Sigmoid colon (tissue), 7 donors: ENCODE measurements around the gene RHCE. TPM values are rescaled to one million over a fixed set of nuclear protein-coding genes. Genes with fewer than 3 reads are reported as not detected.

Source experiments
- DNase-seq: peaks from one replicate; pipeline ENCODE4 v3.0.0-alpha.2; 2019
- H3K27ac ChIP-seq, 4 donors: fragments of 200-600 bp; sonication (generic); one replicate each; pipeline ENCODE4 v1.5.1; 2016 to 2019; ENCODE audit warnings: mild to moderate bottlenecking in 1 of 4
- H3K27me3 ChIP-seq, 3 donors: fragments of 200-600 bp; sonication (generic); one replicate each; pipeline ENCODE4 v1.5.1; 2019; ENCODE audit warnings: mild to moderate bottlenecking in 1 of 3
- H3K36me3 ChIP-seq, 4 donors: fragments of 200-600 bp; sonication (generic); one replicate each; pipeline ENCODE4 v1.5.1; 2016 to 2019
- H3K4me1 ChIP-seq, 4 donors: fragments of 200-600 bp; sonication (generic); one replicate each; pipeline ENCODE4 v1.5.1; 2017 to 2019
- H3K4me3 ChIP-seq, 4 donors: fragments of 200-600 bp; sonication (generic); one replicate each; pipeline ENCODE4 v1.5.1; 2017 to 2019; ENCODE audit warnings: mild to moderate bottlenecking in 2 of 4, moderate library complexity in 1 of 4
- H3K9me3 ChIP-seq, 4 donors: fragments of 200-600 bp in 3 of 4; sonication (generic) in 3 of 4; one replicate each; pipeline versions ENCODE4 v1.5.1 to v1.6.1; 2013 to 2019
- EP300 ChIP-seq, 4 donors: sonication (generic); formaldehyde crosslinking; IDR thresholded peaks; one replicate each; pipeline ENCODE4 v1.6.1; 2017; ENCODE audit warnings: antibody characterized with exemption in 4 of 4
- POLR2A ChIP-seq, 2 donors: fragments of 450-650 bp; IDR thresholded peaks; one replicate each; pipeline ENCODE4 v1.6.1; 2016; ENCODE audit warnings: antibody characterized with exemption in 2 of 2, mild to moderate bottlenecking in 2 of 2, moderate library complexity in 2 of 2
- POLR2AphosphoS5 ChIP-seq, 4 donors: sonication (generic); formaldehyde crosslinking; IDR thresholded peaks; one replicate each; pipeline ENCODE4 v1.6.1; 2017; ENCODE audit warnings: antibody characterized with exemption in 4 of 4
- WGBS, 2 donors: extraction: QIAGEN DNeasy Blood & Tissue Kit; methylation state at CpG; one replicate each; pipeline ENCODE4 v1.1.7; 2013; 5-methylcytosine and 5-hydroxymethylcytosine counted together
- intact Hi-C: fragments of 100-400 bp; cut with DNase I; formaldehyde crosslinking; loops from one replicate; pipeline ENCODE4 v1.15.1; 2023
- polyA plus RNA-seq, 3 donors: library from polyadenylated mRNA; stranded (reverse); fragments of 200-250 nt; gene quantifications; one replicate each; pipeline ENCODE4 v1.2.3, GENCODE V29; 2013
- total RNA-seq, 4 donors: library from RNA; depleted of rRNA; stranded (reverse); fragments of >200 nt; gene quantifications; one replicate each; pipeline ENCODE4 v1.1.0, GENCODE V29; 2016
- TF ChIP-seq, protein P1 (sequence below), 4 experiments: fragments of 450-650 bp in 3 of 4; fragments of 200-600 bp in 1 of 4; IDR thresholded peaks; one replicate each; pipeline ENCODE4 v1.5.1; 2016 to 2019; ENCODE audit warnings: antibody characterized with exemption in 4 of 4, mild to moderate bottlenecking in 3 of 4, moderate library complexity in 2 of 4
- donor health status: healthy with polysubstance abuse.
- donor health status: Bipolar disorder and iron deficiency.
- donor health status: healthy.

RHCE gene
- total and polyA plus RNA-seq, 7 donors: 0.07 to 0.83 (median 0.36) TPM; not detected in 4

- peak overlapping the region in 1 of 4 donors; percentile 10 for H3K27ac ChIP-seq
- no peak overlapping the region for H3K4me3 ChIP-seq
- intact Hi-C loops: no loop called here
- no peaks in the 10 kb centered on the region for H3K27me3 ChIP-seq
- H3K9me3 ChIP-seq: no peaks in the 10 kb centered on the region
- TF ChIP-seq EP300 (IDR thresholded peaks at IDR 0.05): no peak
- TF ChIP-seq POLR2AphosphoS5 (IDR thresholded peaks at IDR 0.05): no peak
- TF ChIP-seq, protein P1, sequence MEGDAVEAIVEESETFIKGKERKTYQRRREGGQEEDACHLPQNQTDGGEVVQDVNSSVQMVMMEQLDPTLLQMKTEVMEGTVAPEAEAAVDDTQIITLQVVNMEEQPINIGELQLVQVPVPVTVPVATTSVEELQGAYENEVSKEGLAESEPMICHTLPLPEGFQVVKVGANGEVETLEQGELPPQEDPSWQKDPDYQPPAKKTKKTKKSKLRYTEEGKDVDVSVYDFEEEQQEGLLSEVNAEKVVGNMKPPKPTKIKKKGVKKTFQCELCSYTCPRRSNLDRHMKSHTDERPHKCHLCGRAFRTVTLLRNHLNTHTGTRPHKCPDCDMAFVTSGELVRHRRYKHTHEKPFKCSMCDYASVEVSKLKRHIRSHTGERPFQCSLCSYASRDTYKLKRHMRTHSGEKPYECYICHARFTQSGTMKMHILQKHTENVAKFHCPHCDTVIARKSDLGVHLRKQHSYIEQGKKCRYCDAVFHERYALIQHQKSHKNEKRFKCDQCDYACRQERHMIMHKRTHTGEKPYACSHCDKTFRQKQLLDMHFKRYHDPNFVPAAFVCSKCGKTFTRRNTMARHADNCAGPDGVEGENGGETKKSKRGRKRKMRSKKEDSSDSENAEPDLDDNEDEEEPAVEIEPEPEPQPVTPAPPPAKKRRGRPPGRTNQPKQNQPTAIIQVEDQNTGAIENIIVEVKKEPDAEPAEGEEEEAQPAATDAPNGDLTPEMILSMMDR (IDR thresholded peaks at IDR 0.05): no peak
- TF ChIP-seq POLR2A (IDR thresholded peaks at IDR 0.05): no peak
- peaks cover 4 to 62% (median 30%) of the 10 kb centered on the region in 4 donors for H3K36me3 ChIP-seq
- H3K4me1 ChIP-seq: no peaks in the 10 kb centered on the region
- no peak for DNase-seq
- 89 to 90% methylated on average over 7 of the region's 7 CpGs for WGBS, 2 donors
Measured at GRCh38 chr1:25360596-25361581, 59.7 kb downstream of the RHCE start.

GRCh38 chr1:25356848-25357247 lies 63.8 kb downstream of the RHCE start:
- peaks cover 21 to 97% (median 43%) of the 10 kb centered on the region in 4 donors for H3K36me3 ChIP-seq
- H3K9me3 ChIP-seq: no peaks in the 10 kb centered on the region
- H3K4me3 ChIP-seq: no peak overlapping the region
- H3K27ac ChIP-seq: no peak overlapping the region
- no peak for DNase-seq
- TF ChIP-seq EP300 (IDR thresholded peaks at IDR 0.05): no peak
- TF ChIP-seq, protein P1 (IDR thresholded peaks at IDR 0.05): no peak
- no peak for TF ChIP-seq POLR2A (IDR thresholded peaks at IDR 0.05)
- TF ChIP-seq POLR2AphosphoS5 (IDR thresholded peaks at IDR 0.05): no peak
- H3K27me3 ChIP-seq: no peaks in the 10 kb centered on the region
- no peaks in the 10 kb centered on the region for H3K4me1 ChIP-seq
- intact Hi-C loops: no loop called here
- WGBS, 2 donors: 92 to 94% methylated on average over 1 of the region's 1 CpG

DNA sequence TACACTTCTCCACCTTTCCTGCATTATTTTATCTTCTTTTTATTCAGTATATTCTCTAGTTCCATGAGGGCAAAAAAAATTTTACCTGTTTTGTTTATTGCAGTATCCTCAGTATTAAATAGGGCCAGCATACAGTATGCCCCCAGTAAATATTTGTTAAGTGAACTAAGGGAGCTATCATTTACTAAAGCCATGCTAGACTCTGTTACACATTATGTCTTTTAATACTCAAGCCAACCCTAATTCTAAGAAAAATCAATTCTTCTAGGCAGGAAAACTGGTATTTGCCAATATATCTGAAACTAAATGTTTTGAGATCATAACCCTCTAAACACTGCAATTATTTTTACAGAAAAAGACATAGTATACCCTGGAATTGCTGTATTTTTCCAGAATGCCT lies 64.2 kb downstream of the RHCE start:
- TF ChIP-seq POLR2A (IDR thresholded peaks at IDR 0.05) (no peak), EP300 (IDR thresholded peaks at IDR 0.05) (no peak), POLR2AphosphoS5 (IDR thresholded peaks at IDR 0.05) (no peak)
- TF ChIP-seq, protein P1 (IDR thresholded peaks at IDR 0.05): no peak
- Histone ChIP-seq H3K4me1 (no peaks in the 10 kb centered on the region), H3K36me3 (peaks cover 21 to 96% (median 41%) of the 10 kb centered on the region in 4 donors), H3K27ac (no peak overlapping the region), H3K27me3 (no peaks in the 10 kb centered on the region), H3K9me3 (no peaks in the 10 kb centered on the region), H3K4me3 (no peak overlapping the region)
- intact Hi-C loops: no loop called here
- DNase-seq: no peak

GRCh38 chr1:25355841-25356395 lies 64.7 kb downstream of the RHCE start:
- no peak overlapping the region for H3K27ac ChIP-seq
- no peaks in the 10 kb centered on the region for H3K4me1 ChIP-seq
- DNase-seq: no peak
- WGBS, 2 donors: 75 to 84% methylated on average over 6 of the region's 6 CpGs
- H3K9me3 ChIP-seq: no peaks in the 10 kb centered on the region
- H3K4me3 ChIP-seq: no peak overlapping the region
- TF ChIP-seq EP300 (IDR thresholded peaks at IDR 0.05): no peak
- TF ChIP-seq, protein P1 (IDR thresholded peaks at IDR 0.05): no peak
- no peak for TF ChIP-seq POLR2AphosphoS5 (IDR thresholded peaks at IDR 0.05)
- TF ChIP-seq POLR2A (IDR thresholded peaks at IDR 0.05): no peak
- peaks cover 21 to 90% (median 39%) of the 10 kb centered on the region in 4 donors for H3K36me3 ChIP-seq
- intact Hi-C loops: no loop called here
- no peaks in the 10 kb centered on the region for H3K27me3 ChIP-seq
